Loucy (cell line): Measurements from ENCODE around the gene CTSS.

Source experiments
- EZH2phosphoT487 ChIP-seq: fragments of 200-600 bp; IDR thresholded peaks from 2 replicates; pipeline ENCODE4 v1.6.1; 2018; ENCODE audit warnings: antibody characterized with exemption, mild to moderate bottlenecking, moderate library complexity, borderline replicate concordance
- TF ChIP-seq, protein P1 (sequence below): fragments of 200-600 bp; sonication (generic); conservative IDR thresholded peaks from 2 replicates; pipeline ENCODE4 v1.5.1; 2014; ENCODE audit warnings: mild to moderate bottlenecking, antibody characterized with exemption, low read length

GRCh38 chr1:150753416-150753815 is 12.2 kb downstream of the CTSS start:
- TF ChIP-seq, protein P1, sequence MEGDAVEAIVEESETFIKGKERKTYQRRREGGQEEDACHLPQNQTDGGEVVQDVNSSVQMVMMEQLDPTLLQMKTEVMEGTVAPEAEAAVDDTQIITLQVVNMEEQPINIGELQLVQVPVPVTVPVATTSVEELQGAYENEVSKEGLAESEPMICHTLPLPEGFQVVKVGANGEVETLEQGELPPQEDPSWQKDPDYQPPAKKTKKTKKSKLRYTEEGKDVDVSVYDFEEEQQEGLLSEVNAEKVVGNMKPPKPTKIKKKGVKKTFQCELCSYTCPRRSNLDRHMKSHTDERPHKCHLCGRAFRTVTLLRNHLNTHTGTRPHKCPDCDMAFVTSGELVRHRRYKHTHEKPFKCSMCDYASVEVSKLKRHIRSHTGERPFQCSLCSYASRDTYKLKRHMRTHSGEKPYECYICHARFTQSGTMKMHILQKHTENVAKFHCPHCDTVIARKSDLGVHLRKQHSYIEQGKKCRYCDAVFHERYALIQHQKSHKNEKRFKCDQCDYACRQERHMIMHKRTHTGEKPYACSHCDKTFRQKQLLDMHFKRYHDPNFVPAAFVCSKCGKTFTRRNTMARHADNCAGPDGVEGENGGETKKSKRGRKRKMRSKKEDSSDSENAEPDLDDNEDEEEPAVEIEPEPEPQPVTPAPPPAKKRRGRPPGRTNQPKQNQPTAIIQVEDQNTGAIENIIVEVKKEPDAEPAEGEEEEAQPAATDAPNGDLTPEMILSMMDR = no peak
- TF ChIP-seq EZH2phosphoT487 = no peak
